ENCODE results near the gene GBP1.
"Not testable (repeated sequence)": the region's sequence is repeated elsewhere in the genome, so short reads cannot be mapped to it uniquely, and the experiment has no call there.

GBP1 gene

DNA sequence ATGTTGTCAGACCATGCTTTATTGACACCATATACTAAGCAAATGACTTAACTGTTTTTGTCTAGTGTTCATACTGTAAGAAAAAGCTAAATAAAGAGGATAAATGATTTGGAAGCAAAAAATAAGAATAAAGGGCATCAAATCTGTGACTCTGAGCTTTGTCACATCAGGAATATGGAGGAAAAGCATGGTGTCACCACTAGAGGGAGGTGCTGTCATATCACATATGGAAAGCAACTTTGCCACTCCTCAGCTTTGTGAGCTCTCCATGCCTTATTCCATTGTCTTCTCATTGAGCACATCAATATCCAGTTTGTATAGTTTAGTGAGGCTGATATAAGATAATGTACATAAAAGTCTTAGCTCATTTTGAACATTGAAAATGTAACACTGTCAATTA is 20.8 kb upstream of the GBP1 start:
- no peaks in the 10 kb centered on the region for H3K9me2 ChIP-seq (replicated peaks; ENCODE audit: low read depth, low read length)
- H4K20me1 ChIP-seq (ENCODE audit: insufficient read depth, low read length, poor library complexity, severe bottlenecking) = no peaks in the 10 kb centered on the region
- H3K9me3 ChIP-seq (ENCODE audit: insufficient read depth, low read depth, low read length) = 0 out of 2 replicates have a peak, but pooled peaks cover 4% of the 10 kb centered on the region
- no peaks in the 10 kb centered on the region for H3K4me1 ChIP-seq (ENCODE audit: insufficient read depth, low read length, poor library complexity, severe bottlenecking)
- H3F3A ChIP-seq (ENCODE audit: low read depth) = no peaks in the 10 kb centered on the region
- no peaks in the 10 kb centered on the region for H3K36me3 ChIP-seq (ENCODE audit: insufficient read depth, low read length)
- no peak overlapping the region for H3K4me3 ChIP-seq (ENCODE audit: low read length, poor library complexity, severe bottlenecking)
- H3K27me3 ChIP-seq (ENCODE audit: insufficient read depth, low read length, poor library complexity, severe bottlenecking) = no peaks in the 10 kb centered on the region
- no peaks in the 10 kb centered on the region for H3K79me2 ChIP-seq (ENCODE audit: insufficient read depth, low read length)
- H3K4me2 ChIP-seq (ENCODE audit: low read depth, low read length, poor library complexity, severe bottlenecking) = no peak overlapping the region
- H2AFZ ChIP-seq (ENCODE audit: low read length) = no peak overlapping the region
- TF ChIP-seq, protein P1, sequence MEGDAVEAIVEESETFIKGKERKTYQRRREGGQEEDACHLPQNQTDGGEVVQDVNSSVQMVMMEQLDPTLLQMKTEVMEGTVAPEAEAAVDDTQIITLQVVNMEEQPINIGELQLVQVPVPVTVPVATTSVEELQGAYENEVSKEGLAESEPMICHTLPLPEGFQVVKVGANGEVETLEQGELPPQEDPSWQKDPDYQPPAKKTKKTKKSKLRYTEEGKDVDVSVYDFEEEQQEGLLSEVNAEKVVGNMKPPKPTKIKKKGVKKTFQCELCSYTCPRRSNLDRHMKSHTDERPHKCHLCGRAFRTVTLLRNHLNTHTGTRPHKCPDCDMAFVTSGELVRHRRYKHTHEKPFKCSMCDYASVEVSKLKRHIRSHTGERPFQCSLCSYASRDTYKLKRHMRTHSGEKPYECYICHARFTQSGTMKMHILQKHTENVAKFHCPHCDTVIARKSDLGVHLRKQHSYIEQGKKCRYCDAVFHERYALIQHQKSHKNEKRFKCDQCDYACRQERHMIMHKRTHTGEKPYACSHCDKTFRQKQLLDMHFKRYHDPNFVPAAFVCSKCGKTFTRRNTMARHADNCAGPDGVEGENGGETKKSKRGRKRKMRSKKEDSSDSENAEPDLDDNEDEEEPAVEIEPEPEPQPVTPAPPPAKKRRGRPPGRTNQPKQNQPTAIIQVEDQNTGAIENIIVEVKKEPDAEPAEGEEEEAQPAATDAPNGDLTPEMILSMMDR (conservative IDR thresholded peaks at IDR 0.05; ENCODE audit: low read length) = peak; percentile 68
- TF ChIP-seq EZH2phosphoT487 (IDR thresholded peaks at IDR 0.05; ENCODE audit: borderline replicate concordance) = no peak
- H3K9ac ChIP-seq (ENCODE audit: low read depth, low read length, poor library complexity, severe bottlenecking) = no peak overlapping the region

DNA sequence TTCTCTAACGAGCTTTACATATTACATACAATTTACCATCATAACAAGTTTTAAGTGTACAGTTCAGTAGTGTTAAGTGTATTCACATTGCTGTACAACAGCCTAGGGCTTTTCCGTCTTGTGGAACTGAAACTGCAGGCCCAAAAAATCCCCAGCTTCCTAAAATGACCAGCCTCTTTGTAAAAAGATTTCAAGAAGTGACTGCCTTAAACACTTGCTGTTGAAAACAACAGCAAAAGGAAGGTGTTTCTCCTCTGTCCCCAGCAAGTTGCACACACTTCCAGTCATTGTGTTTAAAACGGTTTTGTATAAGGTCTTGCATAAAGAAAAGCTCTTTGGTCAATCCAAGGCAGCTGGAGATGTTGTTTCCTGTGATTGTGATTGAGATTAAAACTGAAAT is 16.0 kb upstream of the GBP1 start:
- Histone ChIP-seq H2AFZ (ENCODE audit: low read length) (no peak overlapping the region), H3K4me3 (ENCODE audit: low read length, poor library complexity, severe bottlenecking) (no peak overlapping the region)

DNA sequence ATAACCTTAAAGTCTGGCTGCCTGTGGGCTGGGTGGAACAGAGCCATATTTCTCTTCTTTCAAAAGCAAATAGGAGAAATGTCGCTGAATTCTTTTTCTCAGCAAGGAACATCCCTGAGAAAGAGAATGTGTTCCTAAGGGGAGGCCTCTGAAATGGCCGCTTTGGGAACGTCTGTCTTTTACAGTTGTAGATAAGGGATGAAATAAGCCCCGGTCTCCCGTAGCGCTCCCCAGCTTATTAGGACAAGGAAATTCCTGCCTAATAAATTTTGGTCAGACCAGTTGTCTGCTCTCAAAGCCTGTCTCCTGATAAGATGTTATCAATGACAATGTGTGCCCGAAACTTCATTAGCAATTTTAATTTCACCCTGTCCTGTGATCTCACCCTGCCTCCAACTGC is 15.1 kb upstream of the GBP1 start:
- not testable (repeated sequence) for H3K9me2 ChIP-seq (replicated peaks; ENCODE audit: low read depth, low read length); H3K27me3 ChIP-seq (ENCODE audit: insufficient read depth, low read length, poor library complexity, severe bottlenecking); H2AFZ ChIP-seq (ENCODE audit: low read length); H3K36me3 ChIP-seq (ENCODE audit: insufficient read depth, low read length); H3K4me2 ChIP-seq (ENCODE audit: low read depth, low read length, poor library complexity, severe bottlenecking); H3F3A ChIP-seq (ENCODE audit: low read depth); H3K79me2 ChIP-seq (ENCODE audit: insufficient read depth, low read length); H3K9ac ChIP-seq (ENCODE audit: low read depth, low read length, poor library complexity, severe bottlenecking); H3K4me1 ChIP-seq (ENCODE audit: insufficient read depth, low read length, poor library complexity, severe bottlenecking); H3K4me3 ChIP-seq (ENCODE audit: low read length, poor library complexity, severe bottlenecking); H4K20me1 ChIP-seq (ENCODE audit: insufficient read depth, low read length, poor library complexity, severe bottlenecking)
- peaks cover 11% of the 10 kb centered on the region; the same call in 1 of the 2 replicates for H3K9me3 ChIP-seq (ENCODE audit: insufficient read depth, low read depth, low read length)

More for the DNA sequence above, 16.0 kb upstream of the GBP1 start:
- no peaks in the 10 kb centered on the region for H3F3A ChIP-seq (ENCODE audit: low read depth)
- no peaks in the 10 kb centered on the region for H3K27me3 ChIP-seq (ENCODE audit: insufficient read depth, low read length, poor library complexity, severe bottlenecking)
- H4K20me1 ChIP-seq (ENCODE audit: insufficient read depth, low read length, poor library complexity, severe bottlenecking) = no peaks in the 10 kb centered on the region
- H3K9me3 ChIP-seq (ENCODE audit: insufficient read depth, low read depth, low read length) = peaks cover 11% of the 10 kb centered on the region; the same call in 1 of the 2 replicates
- no peak overlapping the region for H3K4me2 ChIP-seq (ENCODE audit: low read depth, low read length, poor library complexity, severe bottlenecking)
- TF ChIP-seq, protein P1 (conservative IDR thresholded peaks at IDR 0.05; ENCODE audit: low read length) = no peak
- TF ChIP-seq EZH2phosphoT487 (IDR thresholded peaks at IDR 0.05; ENCODE audit: borderline replicate concordance) = no peak
- no peaks in the 10 kb centered on the region for H3K9me2 ChIP-seq (replicated peaks; ENCODE audit: low read depth, low read length)
- no peaks in the 10 kb centered on the region for H3K36me3 ChIP-seq (ENCODE audit: insufficient read depth, low read length)
- H3K9ac ChIP-seq (ENCODE audit: low read depth, low read length, poor library complexity, severe bottlenecking) = no peak overlapping the region
- no peaks in the 10 kb centered on the region for H3K4me1 ChIP-seq (ENCODE audit: insufficient read depth, low read length, poor library complexity, severe bottlenecking)
- H3K79me2 ChIP-seq (ENCODE audit: insufficient read depth, low read length) = no peaks in the 10 kb centered on the region

DNA sequence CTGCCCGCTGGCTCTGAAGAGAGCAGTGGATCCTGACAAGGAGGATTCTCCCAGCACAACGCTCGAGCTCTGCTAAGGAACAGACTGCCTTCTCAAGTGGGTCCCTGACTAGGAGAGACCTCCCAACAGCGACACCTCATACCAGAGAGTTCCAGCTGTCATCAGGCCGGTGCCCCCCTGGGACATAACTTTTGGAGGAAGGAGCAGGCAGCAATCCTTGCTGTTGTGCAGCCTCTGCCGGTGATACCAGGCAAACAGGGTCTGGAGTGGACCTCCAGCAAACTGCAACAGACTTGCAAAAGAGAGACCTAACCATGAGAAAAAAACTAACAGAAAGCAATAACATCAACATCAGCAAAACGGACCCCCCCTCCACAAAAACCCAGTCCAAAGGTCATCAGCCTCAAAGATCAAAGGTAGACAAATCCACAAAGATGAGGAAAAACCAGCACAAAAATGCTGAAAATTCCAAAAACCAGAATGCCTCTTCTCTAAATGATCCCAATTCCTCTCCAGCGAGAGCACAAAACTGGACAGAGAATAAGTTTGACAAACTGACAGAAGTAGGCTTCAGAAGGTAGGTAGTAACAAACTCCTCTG is 7.6 kb upstream of the GBP1 start:
- not testable (repeated sequence) for H3K36me3 ChIP-seq (ENCODE audit: insufficient read depth, low read length); H3K4me3 ChIP-seq (ENCODE audit: low read length, poor library complexity, severe bottlenecking); H3K9me3 ChIP-seq (ENCODE audit: insufficient read depth, low read depth, low read length); H3K9ac ChIP-seq (ENCODE audit: low read depth, low read length, poor library complexity, severe bottlenecking); H2AFZ ChIP-seq (ENCODE audit: low read length); H3F3A ChIP-seq (ENCODE audit: low read depth); H3K9me2 ChIP-seq (replicated peaks; ENCODE audit: low read depth, low read length); H4K20me1 ChIP-seq (ENCODE audit: insufficient read depth, low read length, poor library complexity, severe bottlenecking); H3K27me3 ChIP-seq (ENCODE audit: insufficient read depth, low read length, poor library complexity, severe bottlenecking); H3K79me2 ChIP-seq (ENCODE audit: insufficient read depth, low read length); H3K4me1 ChIP-seq (ENCODE audit: insufficient read depth, low read length, poor library complexity, severe bottlenecking); H3K4me2 ChIP-seq (ENCODE audit: low read depth, low read length, poor library complexity, severe bottlenecking)
